Ectodermal cell (in vitro differentiated cells): ENCODE measurements around the gene COQ8A.
A peak's percentile ranks its signal among the peaks of the same experiment; 100 is the strongest.
"Not testable (repeated sequence)": the region's sequence is repeated elsewhere in the genome, so short reads cannot be mapped to it uniquely, and the experiment has no call there.

Experiments
- H3K27ac ChIP-seq: 2 replicates; pipeline ENCODE4 v1.7.0; 2013; ENCODE audit warnings: mild to moderate bottlenecking, low read depth, low read length; ENCODE audit not compliant: insufficient read depth, poor library complexity, severe bottlenecking
- H3K27me3 ChIP-seq: 2 replicates; pipeline ENCODE4 v1.7.0; 2013; ENCODE audit warnings: mild to moderate bottlenecking, low read length; ENCODE audit not compliant: insufficient read depth, control insufficient read depth, poor library complexity, severe bottlenecking
- H3K36me3 ChIP-seq: one replicate; pipeline ENCODE4 v1.7.0; 2013; ENCODE audit warnings: low read length; ENCODE audit not compliant: control insufficient read depth, insufficient read depth
- H3K4me1 ChIP-seq: one replicate; pipeline ENCODE4 v1.7.0; 2013; ENCODE audit warnings: low read length; ENCODE audit not compliant: control insufficient read depth, insufficient read depth
- H3K4me3 ChIP-seq: 2 replicates; pipeline ENCODE4 v1.7.0; 2013; ENCODE audit warnings: low read depth, low read length, control low read depth; ENCODE audit not compliant: insufficient read depth
- H3K9me3 ChIP-seq: 2 replicates; pipeline ENCODE4 v1.7.0; 2013; ENCODE audit warnings: mild to moderate bottlenecking, low read length, moderate library complexity; ENCODE audit not compliant: control insufficient read depth
- WGBS, 2 experiments: methylation state at CpG; one replicate each; pipeline ENCODE4 v1.1.7; 2013; ENCODE audit warnings: missing lambda C conversion rate in 2 of 2; 5-methylcytosine and 5-hydroxymethylcytosine counted together

The COQ8A gene

DNA sequence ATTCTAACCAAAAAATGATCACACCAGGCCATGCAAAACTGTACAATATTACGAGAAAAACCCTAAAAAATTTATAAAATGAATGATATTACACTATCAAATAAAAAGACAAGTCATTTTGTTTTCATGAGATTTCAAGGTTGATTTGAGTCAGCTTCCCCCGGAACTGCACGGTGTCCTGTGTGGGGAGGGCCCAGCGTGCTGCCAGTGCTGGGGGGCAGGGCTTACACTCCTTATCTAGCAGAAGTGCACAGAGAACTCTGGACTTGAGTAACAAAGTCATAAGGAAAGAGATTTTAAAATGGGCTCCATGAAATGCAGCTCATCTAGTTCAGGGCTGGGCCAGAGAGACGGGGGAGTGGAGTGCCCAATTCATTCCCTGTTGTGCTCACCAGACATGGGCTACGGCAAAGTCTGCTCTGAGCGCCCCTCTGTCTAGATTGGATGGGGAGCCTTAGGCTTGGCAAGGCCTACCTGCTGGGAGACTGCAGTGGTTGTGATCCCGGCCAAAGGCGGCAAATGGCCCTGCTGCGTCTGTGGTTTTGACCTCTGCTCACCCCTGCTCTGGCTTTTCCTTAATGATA, 50.1 kb downstream of the COQ8A start:
- H3K36me3 ChIP-seq, result peaks cover 3% of the 10 kb centered on the region
- peaks cover 43% of the 10 kb centered on the region for H3K4me1 ChIP-seq
- H3K4me3 ChIP-seq, result no peak overlapping the region
- H3K9me3 ChIP-seq, result no peaks in the 10 kb centered on the region
- H3K27me3 ChIP-seq, result no peaks in the 10 kb centered on the region
- H3K27ac ChIP-seq, result no peak overlapping the region
- 92 to 96% methylated on average over 9 to 10 of the region's 10 CpGs for WGBS, 2 experiments

DNA sequence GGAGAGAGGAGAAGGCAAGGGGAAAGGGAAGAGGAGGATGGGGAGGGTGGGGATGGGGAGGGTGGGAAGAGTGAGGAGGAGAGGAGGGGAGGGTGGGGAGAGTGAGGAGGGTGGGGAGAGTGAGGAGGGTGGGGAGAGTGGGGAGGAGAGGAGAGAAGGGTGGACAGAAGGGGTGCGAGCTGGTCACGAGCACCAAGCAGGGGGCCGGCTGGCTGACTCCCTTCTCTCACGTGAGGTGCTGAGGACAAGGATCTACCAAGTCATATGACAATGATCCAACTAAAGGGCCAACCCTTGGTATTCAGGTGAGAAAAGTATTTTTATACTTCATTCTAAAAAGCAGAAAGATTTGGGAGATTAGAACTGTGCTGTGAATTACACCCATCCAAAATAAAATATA, 51.8 kb downstream of the COQ8A start:
- 93 to 95% methylated on average over 4 of the region's 4 CpGs for WGBS, 2 experiments
- Histone ChIP-seq H3K27me3 (no peaks in the 10 kb centered on the region), H3K36me3 (no peaks in the 10 kb centered on the region), H3K4me1 (peaks cover 51% of the 10 kb centered on the region), H3K9me3 (no peaks in the 10 kb centered on the region), H3K4me3 (no peak overlapping the region), H3K27ac (no peak overlapping the region)

DNA sequence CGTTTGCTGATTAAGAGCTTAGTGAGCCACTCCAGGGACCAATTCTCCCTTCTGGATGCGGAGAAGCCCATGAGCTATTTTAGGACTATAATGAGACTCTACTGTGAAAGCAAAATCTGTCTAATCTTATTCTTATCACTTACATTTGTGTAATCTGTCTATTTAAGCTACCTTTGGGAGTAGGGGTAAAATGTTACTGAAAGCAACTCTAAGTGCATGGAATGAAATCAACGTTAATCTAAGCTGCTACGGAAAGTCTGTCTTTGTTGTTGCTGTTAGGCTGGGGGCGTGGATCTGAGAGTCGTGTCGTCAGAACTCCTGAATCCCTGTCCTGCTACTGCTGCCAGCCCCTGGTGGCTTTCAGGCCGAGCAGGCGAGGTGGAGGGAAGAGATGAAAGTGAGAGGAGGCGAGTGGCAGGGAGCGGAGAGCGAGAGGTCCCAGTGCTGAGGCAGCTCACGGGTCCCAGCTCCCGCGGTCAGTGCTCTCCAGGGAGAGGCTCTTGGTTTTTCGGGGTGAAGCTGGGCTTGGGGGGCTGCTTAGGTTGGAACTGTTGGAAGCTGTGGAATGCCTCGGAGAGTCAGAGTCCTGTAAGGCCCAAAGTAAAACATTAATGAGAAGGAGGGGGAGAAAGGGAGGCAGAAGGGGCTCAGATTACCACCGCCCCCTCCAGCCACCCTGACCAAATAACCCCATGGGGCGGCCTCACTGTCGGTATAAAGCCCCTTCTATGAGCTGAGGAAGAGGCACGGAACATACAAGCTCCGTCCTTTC, 53.9 kb downstream of the COQ8A start:
- no peaks in the 10 kb centered on the region for H3K27me3 ChIP-seq
- H3K27ac ChIP-seq, result peak overlapping the region; percentile 2
- 59 to 63% methylated on average over 22 of the region's 22 CpGs for WGBS, 2 experiments
- no peaks in the 10 kb centered on the region for H3K9me3 ChIP-seq
- H3K36me3 ChIP-seq, result no peaks in the 10 kb centered on the region
- H3K4me1 ChIP-seq, result peaks cover 38% of the 10 kb centered on the region
- H3K4me3 ChIP-seq, result no peak overlapping the region

DNA sequence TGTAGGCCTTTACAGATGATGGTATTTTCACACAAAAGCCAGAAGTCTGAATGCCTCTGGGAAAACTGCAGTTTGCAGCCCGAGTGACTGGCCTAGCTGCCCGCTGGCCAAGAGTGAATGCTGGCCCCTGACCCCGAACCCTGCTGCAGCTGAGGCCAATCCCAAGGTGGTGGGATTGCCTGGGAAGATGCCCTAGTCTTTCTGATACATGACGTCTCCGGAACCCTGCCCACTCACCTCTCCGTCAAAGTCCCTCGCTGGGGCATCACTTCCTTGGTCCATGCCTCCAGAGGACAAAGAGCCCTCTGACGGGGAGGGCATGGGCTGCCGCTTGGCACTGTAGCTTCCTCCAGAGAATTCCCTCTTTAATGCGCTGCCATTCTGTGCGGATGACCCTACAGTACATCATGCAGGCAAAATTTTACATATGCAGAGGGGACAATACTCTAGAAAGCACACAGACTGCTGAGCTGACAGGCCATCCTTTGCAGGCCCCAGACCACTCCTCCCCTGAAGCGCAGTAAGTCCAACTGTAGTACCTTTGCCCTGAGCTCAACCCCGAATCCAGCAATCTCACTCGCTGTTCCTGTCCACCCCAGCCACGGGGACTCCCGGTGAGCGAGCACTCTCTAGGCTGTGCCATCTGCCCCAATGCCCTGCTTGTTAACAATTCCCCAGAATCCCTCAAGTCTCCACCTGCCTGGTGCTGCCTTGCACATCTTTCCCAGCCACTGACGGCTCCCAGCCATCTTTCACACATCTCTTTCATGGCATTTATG, 54.7 kb downstream of the COQ8A start:
- Histone ChIP-seq H3K27me3 (no peaks in the 10 kb centered on the region), H3K27ac (no peak overlapping the region), H3K4me1 (peaks cover 38% of the 10 kb centered on the region), H3K36me3 (no peaks in the 10 kb centered on the region), H3K4me3 (no peak overlapping the region), H3K9me3 (no peaks in the 10 kb centered on the region)
- 88 to 89% methylated on average over 18 of the region's 18 CpGs for WGBS, 2 experiments

DNA sequence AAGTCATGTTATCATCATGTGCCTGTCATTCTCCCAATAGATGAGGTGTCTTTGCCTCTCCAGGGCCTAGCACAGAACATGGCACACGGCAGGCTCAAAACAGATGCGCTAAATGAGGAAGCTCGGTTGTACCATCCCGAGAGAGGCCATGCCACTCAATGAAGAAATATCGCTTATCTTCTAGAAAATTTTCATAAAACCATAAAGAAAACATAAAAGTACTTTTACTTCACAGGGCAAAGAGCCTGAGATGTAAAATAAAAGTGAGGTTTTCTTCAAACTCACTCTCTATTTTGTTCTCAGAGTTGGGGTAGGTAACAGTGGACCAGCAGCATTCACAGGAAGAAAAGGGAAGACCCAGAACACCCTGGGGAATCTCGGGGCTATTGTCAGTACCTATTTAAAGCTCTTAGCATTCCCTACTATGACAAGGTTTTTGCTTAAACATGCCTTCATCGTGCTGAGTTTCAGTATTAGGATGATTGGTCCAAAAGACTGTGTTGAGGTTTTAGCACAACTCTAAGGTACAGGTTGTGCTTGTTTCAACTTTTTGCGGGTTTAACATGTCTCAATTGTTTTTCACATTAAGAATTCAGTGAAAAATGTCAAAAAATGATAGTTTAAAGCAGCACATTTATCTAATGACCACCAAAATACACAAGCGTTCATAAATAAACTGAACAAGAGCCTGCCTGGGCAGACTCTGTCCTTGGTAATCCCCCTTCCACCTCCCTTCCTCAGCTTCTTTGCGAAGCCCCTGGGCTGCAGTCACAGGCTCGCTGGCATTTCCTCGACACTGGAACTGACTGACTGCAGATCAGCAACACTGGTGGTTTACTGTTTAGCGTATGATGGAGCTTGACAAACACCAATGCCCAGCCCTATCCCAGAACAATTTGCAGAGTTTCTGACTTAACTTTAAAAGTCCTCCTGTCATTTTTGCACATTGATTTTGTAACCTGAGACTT, 55.6 kb downstream of the COQ8A start:
- Histone ChIP-seq H3K4me1 (peaks cover 38% of the 10 kb centered on the region), H3K27me3 (no peaks in the 10 kb centered on the region), H3K36me3 (no peaks in the 10 kb centered on the region), H3K27ac (no peak overlapping the region), H3K4me3 (no peak overlapping the region), H3K9me3 (no peaks in the 10 kb centered on the region)
- WGBS, 2 experiments, result 82 to 83% methylated on average over 12 to 13 of the region's 13 CpGs

DNA sequence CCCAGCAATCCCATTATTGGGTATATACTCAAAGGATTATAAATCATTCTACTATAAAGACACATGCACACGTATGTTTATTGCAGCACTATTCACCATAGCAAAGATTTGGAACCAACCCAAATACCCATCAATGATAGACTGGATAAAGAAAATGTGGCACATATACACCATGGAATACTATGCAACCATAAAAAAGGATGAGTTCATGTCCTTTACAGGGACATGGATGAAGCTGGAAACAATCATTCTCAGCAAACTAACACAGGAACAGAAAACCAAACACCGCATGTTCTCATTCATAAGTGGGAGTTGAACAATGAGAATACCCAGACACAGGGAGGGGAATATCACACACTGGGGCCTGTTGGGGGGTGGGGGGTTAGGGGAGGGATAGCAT, 59.5 kb downstream of the COQ8A start:
- peaks cover 18% of the 10 kb centered on the region for H3K4me1 ChIP-seq
- H3K4me3 ChIP-seq, H3K27ac ChIP-seq, H3K9me3 ChIP-seq, H3K36me3 ChIP-seq, H3K27me3 ChIP-seq: not testable (repeated sequence)
- 88 to 92% methylated on average over 1 to 2 of the region's 2 CpGs for WGBS, 2 experiments

DNA sequence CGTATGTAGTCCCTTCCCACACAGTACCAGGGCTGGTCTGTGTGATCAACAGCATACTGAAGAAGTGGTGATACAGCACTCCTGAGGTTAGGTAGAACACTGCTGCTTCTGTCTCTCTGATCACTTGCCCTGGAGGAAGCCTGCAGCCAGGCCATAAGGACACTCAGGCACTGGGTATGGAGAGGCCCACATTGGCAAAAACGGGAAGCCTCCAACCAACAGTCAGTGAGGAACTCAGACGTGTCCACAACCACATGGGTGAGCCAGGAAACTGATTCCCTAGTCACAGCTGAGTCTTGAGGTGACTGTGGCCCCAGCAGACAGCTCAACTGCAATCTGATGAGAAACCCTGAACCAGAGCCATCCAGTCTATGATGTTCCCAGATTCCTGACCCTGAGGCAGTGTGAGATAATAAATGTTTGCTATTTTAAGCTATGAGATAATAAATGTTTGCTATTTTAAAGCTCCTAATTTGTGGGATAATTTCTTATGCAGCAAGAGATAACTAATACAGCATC, 62.5 kb downstream of the COQ8A start:
- Histone ChIP-seq H3K4me1 (no peaks in the 10 kb centered on the region), H3K9me3 (no peaks in the 10 kb centered on the region), H3K27me3 (no peaks in the 10 kb centered on the region), H3K27ac (no peak overlapping the region), H3K4me3 (no peak overlapping the region), H3K36me3 (no peaks in the 10 kb centered on the region)
- 88 to 91% methylated on average over 3 of the region's 3 CpGs for WGBS, 2 experiments

DNA sequence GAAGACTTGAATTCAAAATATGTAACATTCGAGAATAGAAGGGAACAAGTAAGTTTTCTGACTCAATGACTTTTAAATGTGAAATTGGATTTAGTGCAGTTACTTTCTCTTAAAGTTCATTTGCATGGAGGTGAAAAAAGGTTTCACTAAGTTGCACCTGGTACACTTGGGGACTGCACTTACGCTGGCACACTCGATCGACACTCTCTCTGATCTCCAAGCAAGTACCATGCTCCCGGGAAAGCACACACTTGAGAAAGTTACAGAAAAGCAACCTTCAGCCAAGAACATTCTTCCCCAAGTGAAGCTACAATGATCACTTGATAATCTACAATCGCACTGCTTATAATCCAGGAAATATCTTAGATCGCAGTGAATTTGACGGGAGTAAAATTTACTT, 63.1 kb downstream of the COQ8A start:
- Histone ChIP-seq H3K36me3 (no peaks in the 10 kb centered on the region), H3K27ac (no peak overlapping the region), H3K9me3 (no peaks in the 10 kb centered on the region), H3K4me3 (no peak overlapping the region), H3K4me1 (no peaks in the 10 kb centered on the region), H3K27me3 (no peaks in the 10 kb centered on the region)
- WGBS, 2 experiments, result 97% methylated on average over 8 of the region's 8 CpGs

DNA sequence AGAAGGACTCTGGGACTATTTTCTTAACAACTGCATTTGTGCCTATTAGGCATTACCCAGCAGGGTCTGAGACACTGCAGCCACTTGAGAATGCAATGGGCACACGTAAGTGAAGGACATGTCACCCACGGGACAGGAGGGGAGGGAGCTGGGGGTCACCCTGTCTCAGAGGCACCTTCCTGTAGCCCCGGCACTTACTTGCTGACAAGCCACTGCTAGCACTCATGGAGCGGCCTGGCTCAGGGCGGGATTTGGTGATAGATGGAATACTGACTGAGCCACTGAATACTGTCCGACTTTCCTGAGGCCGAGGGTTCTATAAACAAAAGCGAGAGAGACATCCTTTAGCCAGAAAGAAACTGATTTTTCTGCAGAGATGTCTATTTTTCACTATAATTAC, 64.7 kb downstream of the COQ8A start:
- H3K4me3 ChIP-seq, result no peak overlapping the region
- WGBS, 2 experiments, result 92 to 95% methylated on average over 8 of the region's 8 CpGs
- no peaks in the 10 kb centered on the region for H3K4me1 ChIP-seq
- H3K9me3 ChIP-seq, result no peaks in the 10 kb centered on the region
- no peaks in the 10 kb centered on the region for H3K36me3 ChIP-seq
- no peak overlapping the region for H3K27ac ChIP-seq
- no peaks in the 10 kb centered on the region for H3K27me3 ChIP-seq
